ENCODE data around the gene GCC1.
"Not testable (repeated sequence)": the region's sequence is repeated elsewhere in the genome, so short reads cannot be mapped to it uniquely, and the experiment has no call there.

Gene GCC1

GRCh38 chr7:127580612-127581011 lies 4.8 kb downstream of the GCC1 start:
- H3K9me3 ChIP-seq (ENCODE audit: severe bottlenecking) = no peaks in the 10 kb centered on the region
- DNase-seq (ENCODE audit: low spot score) = no peak
- peaks cover under 1% of the 10 kb centered on the region for H3K4me1 ChIP-seq (ENCODE audit: insufficient read depth, poor library complexity, severe bottlenecking)
- H3K27me3 ChIP-seq (ENCODE audit: insufficient read depth, poor library complexity, severe bottlenecking) = no peaks in the 10 kb centered on the region
- TF ChIP-seq CTCF (IDR thresholded peaks at IDR 0.05; ENCODE audit: poor library complexity, severe bottlenecking) = no peak
- no peak overlapping the region for H3K4me3 ChIP-seq (ENCODE audit: severe bottlenecking)
- ATAC-seq (ENCODE audit: low read depth) = no peak
- H3K27ac ChIP-seq (ENCODE audit: poor library complexity, severe bottlenecking) = no peak overlapping the region
- H3K36me3 ChIP-seq (ENCODE audit: low read depth) = peaks cover 42% of the 10 kb centered on the region

- no peak overlapping the region for H3K4me3 ChIP-seq (ENCODE audit: severe bottlenecking)
- peaks cover 40% of the 10 kb centered on the region for H3K36me3 ChIP-seq (ENCODE audit: low read depth)
- no peak for ATAC-seq (ENCODE audit: low read depth)
- no peaks in the 10 kb centered on the region for H3K4me1 ChIP-seq (ENCODE audit: insufficient read depth, poor library complexity, severe bottlenecking)
- no peaks in the 10 kb centered on the region for H3K9me3 ChIP-seq (ENCODE audit: severe bottlenecking)
- no peak for TF ChIP-seq CTCF (IDR thresholded peaks at IDR 0.05; ENCODE audit: poor library complexity, severe bottlenecking)
- no peaks in the 10 kb centered on the region for H3K27me3 ChIP-seq (ENCODE audit: insufficient read depth, poor library complexity, severe bottlenecking)
- H3K27ac ChIP-seq (ENCODE audit: poor library complexity, severe bottlenecking) = no peak overlapping the region
- DNase-seq (ENCODE audit: low spot score) = no peak
These were observed 6.6 kb downstream of the GCC1 start for GRCh38 chr7:127578711-127579275.

DNA sequence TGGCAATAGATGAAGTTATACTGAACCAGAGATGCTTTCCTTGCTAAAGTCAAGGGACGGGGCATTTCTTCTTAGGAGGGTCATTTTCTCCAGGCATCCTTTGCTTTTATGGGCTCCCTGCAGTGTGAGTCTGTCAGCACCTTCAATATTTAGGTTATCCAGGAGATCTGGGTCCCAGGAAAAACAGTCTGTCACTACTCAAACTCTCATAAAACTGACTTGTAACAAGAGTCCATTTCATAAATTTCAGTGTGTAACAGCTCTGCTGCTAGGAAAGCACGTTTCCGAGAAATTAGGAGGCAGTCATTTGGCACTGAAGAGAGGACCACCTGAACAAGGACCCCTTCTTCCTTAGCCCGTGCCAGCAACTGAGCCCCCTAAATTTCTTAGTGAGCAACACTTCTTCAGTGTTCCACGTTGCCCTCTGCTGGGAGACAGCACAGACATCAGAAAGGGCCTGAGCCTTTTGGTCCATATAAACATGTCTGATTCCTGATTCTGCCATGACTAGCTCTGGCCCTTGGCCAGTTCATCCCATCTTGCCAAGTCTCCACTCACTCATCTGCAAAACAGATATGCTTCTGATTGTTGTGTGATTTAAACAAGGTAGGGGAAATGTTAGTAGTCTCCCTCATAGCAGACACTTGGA lies 7.2 kb downstream of the GCC1 start:
- H3K27me3 ChIP-seq (ENCODE audit: insufficient read depth, poor library complexity, severe bottlenecking) = no peaks in the 10 kb centered on the region
- no peak overlapping the region for H3K4me3 ChIP-seq (ENCODE audit: severe bottlenecking)
- ATAC-seq (ENCODE audit: low read depth) (peak; percentile 21; the same call in 1 of the 3 replicates), DNase-seq (ENCODE audit: low spot score) (no peak)
- TF ChIP-seq CTCF (IDR thresholded peaks at IDR 0.05; ENCODE audit: poor library complexity, severe bottlenecking) = no peak
- H3K4me1 ChIP-seq (ENCODE audit: insufficient read depth, poor library complexity, severe bottlenecking) = no peaks in the 10 kb centered on the region
- no peak overlapping the region for H3K27ac ChIP-seq (ENCODE audit: poor library complexity, severe bottlenecking)
- H3K9me3 ChIP-seq (ENCODE audit: severe bottlenecking) = no peaks in the 10 kb centered on the region
- H3K36me3 ChIP-seq (ENCODE audit: low read depth) = peaks cover 34% of the 10 kb centered on the region

DNA sequence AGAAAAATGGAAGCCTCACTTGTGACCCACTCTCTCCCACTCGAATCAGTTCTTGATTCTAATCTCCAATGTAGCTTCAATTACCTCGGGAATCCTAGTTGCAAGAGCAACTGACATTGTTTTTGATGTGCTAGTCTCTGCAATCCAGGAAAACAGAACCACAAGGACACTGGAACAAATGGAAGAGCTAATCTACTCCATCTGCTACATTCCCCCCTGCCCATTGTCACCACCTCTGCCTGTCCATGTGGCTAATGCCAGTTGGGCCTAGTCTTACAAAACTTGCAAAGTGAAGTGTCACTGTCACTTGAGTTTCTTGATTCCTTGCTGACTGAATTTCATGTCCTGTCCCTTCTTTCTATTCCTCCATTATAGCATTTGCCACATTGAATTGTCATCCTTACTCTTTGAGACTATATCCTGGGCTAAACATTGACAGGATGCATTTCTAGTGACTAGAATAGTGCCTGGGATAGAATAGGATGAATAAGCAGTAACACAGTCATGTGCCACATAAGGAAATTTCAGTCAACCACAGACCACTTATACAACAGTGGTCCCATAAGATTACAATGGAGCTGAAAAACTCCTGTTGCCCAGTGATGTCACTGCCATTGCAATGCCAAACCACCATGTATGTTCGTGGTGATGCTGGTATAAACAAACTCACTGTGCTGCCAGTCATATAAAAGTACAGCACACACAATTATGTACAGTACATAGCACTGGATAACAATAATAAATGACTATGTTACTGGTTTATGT lies 13.5 kb downstream of the GCC1 start:
- Histone ChIP-seq H3K9me3 (ENCODE audit: severe bottlenecking) (no peaks in the 10 kb centered on the region), H3K36me3 (ENCODE audit: low read depth) (no peaks in the 10 kb centered on the region), H3K27ac (ENCODE audit: poor library complexity, severe bottlenecking) (no peak overlapping the region), H3K4me3 (ENCODE audit: severe bottlenecking) (no peak overlapping the region), H3K4me1 (ENCODE audit: insufficient read depth, poor library complexity, severe bottlenecking) (no peaks in the 10 kb centered on the region), H3K27me3 (ENCODE audit: insufficient read depth, poor library complexity, severe bottlenecking) (no peaks in the 10 kb centered on the region)
- no peak for DNase-seq (ENCODE audit: low spot score)
- no peak for TF ChIP-seq CTCF (IDR thresholded peaks at IDR 0.05; ENCODE audit: poor library complexity, severe bottlenecking)
- no peak; the same call in 2 of the 3 replicates for ATAC-seq (ENCODE audit: low read depth)

DNA sequence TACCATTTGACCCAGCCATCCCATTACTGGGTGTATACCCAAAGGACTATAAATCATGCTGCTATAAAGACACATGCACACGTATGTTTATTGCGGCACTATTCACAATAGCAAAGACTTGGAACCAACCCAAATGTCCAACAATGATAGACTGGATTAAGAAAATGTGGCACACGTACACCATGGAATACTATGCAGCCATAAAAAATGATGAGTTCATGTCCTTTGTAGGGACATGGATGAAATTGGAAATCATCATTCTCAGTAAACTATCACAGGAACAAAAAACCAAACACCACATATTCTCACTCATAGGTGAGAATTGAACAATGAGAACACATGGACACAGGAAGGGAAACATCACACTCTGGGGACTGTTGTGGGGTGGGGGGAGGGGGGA lies 17.4 kb downstream of the GCC1 start:
- ATAC-seq (ENCODE audit: low read depth); H3K36me3 ChIP-seq (ENCODE audit: low read depth); DNase-seq (ENCODE audit: low spot score); H3K27me3 ChIP-seq (ENCODE audit: insufficient read depth, poor library complexity, severe bottlenecking); H3K27ac ChIP-seq (ENCODE audit: poor library complexity, severe bottlenecking); H3K4me1 ChIP-seq (ENCODE audit: insufficient read depth, poor library complexity, severe bottlenecking); H3K9me3 ChIP-seq (ENCODE audit: severe bottlenecking); H3K4me3 ChIP-seq (ENCODE audit: severe bottlenecking): not testable (repeated sequence)
